ENCODE data around the gene KRT2. TPM values are rescaled to one million over a fixed set of nuclear protein-coding genes. Genes with fewer than 3 reads are reported as not detected.
A peak's percentile ranks its signal among the peaks of the same experiment; 100 is the strongest.

KRT2 gene
- total RNA-seq, 1 experiment from 2014 or later: not detected

DNA sequence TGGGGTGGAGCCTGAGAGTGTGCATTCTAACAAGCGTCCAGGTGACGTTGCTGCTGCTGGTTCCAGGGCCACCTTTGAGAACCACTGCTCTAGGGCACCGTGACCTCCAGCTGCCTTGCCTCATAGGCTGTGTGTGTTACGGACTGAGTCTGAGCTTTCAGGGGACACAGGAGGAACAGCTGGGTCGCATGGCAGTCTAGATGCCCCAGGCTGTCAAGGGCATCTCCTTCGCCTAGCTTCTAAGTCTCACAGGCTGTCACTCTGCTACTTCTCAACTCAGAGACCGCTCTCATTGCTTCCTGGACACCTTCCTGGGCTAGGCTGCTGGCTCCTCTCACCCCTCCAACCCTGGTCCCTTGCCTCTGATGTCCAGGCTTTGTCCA, 34.6 kb downstream of the KRT2 start:
- DNase-seq (ENCODE audit: low read depth): no peak

DNA sequence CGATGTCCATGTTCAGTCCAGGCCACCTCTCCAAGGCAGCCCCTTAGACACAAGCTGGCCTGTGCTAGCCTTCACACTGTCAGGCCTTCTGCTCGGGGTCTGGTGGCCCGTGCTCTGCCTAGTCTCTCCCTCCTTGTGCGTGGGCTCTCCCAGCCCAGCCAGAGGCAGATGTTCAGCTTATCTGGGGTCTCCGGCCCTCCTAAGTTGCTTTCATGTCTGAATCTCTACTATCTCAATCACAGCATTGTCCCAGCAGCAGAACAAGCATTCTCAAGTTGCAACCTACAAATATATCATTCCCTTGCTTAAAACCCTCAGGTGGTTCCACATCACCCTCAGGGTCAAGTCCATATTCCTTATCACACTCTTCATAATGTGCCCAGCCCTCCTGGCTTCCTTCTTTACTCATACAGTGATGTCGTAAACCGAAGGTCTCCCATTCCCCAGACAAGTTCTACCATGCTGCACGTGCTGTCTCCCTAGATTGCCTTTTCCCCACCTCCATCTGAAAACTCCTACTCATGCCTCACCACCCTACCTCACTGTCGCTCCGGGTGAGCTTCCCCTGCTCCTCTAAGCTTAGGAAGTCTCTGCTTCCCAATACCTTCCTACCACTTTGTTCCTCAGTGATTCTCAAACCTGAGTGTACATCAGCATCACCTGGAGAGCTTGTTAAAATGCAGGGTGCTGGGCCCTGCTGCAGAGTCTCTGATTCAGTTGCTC, 35.2 kb downstream of the KRT2 start:
- no peak for DNase-seq (ENCODE audit: low read depth)

DNA sequence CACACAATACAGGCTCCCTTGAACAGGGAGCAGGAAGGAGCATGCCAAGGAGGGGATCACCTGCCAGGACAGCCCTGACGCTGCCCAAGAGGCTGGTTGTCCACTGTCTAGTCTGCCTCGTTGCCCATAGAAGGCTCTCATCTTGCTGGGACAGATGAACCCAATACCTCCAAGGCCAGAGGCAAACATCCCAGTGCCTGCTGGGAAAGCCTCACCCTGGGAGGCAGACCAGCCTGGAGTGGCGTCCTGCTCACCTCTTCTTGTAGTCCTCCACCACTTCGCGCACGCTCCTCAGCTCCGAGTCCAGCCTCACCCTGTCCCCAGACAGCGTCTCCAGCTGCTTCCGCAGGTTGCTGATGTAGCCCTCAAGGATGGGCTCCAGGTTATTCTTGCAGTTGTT, 36.1 kb downstream of the KRT2 start:
- DNase-seq (ENCODE audit: low read depth): no peak

DNA sequence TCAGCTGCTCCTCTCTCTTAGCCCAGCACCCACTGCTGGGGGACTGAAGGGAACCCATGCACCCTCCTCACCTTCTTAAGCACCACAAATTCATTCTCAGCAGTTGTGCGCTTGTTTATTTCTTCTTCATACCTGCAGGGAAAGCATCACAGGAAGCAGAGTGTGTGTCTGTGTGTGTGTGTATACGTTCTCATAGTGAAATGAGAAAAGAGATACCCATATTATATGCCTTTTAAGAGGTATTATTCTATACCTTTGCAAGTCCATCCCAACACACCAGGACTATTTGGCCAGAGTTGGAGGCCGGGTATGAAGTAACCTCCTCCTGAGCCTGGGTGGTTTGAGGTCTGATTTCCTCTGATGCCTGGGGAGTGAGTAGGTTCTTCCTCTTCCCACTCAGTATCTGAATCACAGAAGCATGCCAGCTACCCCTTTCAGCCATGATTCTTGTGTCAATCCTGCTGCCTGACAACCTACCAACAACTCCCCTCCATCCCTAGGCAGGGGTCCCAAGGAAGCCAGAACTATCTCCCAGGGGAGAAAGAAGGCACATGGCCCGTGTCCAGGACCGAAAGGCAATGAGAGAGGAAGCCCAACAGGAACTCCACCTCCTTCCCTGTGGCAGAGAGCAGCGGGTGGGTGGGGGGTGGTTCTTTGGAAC, 36.7 kb downstream of the KRT2 start:
- DNase-seq (ENCODE audit: low read depth): no peak

DNA sequence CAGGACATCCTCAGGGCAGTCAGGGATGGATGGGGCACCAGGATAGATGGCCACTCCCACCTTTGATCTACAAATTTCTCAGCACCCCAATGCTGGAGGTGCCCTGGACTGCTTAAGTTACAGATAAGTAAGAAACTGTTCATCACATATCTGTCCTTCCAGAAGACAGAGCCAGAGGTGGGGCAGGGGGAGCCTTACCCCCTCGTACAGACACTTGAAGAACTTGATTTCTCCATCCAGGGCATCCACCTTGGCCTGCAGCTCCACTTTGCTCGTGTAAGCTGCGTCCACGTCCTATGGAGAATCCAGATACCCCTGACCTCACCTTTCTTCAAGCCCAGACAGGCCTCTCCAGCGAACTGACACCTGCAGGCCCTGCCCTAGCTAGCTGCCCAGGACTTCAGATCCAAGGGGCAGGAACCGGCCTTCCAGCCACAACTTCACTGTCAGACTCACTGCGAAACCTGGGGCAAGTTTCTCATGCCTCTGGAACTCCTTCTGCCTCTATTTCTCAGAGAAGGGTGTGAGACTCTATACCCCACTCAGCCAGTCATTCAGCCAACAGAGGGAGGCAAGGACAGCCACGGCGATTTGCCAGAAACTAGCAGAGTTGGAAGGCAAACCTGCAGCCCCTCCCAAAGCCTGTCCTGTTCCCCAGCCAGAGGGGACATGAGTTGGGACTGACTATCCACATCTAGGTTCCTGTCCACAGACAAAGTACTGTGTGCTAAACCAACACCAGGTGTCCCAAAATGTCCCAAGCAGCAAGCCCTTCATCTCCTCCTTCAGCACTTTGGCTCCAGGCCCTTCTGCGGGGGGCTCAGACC, 37.4 kb downstream of the KRT2 start:
- DNase-seq (ENCODE audit: low read depth): no peak

DNA sequence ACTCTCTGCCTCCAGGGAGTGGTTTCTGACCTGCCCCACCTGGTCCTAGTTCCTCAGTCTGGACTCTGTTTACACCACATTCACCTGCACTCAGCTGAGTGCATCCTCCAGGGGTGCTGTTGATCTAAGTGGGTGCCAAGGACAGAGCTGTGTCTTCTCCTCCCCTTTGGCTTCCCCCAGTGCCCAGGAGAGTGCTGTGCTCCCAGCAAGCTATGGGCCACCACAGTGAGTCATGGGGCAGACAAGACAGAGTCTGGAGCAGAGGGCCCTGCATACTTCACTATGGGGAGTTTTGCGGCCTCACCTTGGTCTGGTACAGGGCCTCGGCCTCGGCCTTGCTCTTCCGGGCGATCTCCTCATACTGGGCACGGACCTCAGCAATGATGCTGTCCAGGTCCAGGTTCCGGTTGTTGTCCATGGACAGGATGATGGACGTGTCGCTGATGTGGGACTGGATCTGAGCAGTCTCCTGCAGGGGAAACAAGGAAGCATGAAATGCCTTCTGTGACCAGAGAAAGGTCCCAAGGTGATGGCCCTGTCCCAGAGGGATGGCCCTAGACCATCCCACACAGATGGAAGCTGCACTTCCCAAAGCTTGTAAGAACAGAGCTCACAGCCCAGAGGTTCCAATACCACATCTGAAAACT, 38.5 kb downstream of the KRT2 start:
- no peak for DNase-seq (ENCODE audit: low read depth)

DNA sequence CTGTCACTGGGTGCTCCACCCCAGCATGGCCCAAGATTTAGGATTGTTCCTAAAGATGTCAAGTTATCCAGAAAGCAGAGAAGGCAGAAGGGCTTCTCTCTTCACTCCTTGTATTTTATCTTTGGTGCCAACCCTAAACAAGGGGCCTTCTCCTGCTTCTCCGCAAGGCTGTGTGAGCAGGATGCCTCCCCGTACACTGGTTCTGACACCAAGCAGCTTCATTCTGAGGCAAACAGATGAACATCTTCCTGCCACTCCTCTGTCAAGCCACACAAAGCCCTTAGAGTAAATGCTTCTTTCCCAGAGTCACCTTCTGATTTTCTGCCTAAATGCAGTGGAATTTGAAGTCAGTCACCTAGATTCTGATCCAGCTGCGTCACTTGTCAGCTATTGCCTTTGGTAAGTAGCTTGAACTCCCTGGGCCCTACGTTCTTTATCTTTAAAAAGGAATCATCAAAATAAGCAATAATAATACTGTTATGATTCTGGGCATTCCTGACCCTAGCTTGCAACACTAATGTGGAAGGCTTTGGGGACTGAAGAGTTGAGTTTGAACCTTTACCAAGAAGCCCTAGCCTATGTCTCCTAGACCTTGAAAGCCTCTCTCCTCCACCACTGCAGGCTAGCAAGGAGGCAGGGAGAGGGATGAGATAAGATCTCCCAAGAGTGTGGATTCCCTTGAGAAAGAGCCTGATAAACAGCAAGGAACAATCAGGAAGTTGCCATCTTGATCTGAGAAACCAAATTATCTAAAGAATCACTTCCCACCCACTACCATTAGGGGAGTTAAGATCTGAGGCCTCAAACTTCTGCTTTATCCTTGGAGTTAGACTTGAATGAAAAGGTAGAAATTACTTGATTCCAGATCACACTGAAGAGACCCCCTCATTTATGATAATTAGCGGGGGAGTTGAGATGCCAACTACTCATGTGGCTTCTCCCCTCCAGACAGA, 39.3 kb downstream of the KRT2 start:
- DNase-seq (ENCODE audit: low read depth): no peak

DNA sequence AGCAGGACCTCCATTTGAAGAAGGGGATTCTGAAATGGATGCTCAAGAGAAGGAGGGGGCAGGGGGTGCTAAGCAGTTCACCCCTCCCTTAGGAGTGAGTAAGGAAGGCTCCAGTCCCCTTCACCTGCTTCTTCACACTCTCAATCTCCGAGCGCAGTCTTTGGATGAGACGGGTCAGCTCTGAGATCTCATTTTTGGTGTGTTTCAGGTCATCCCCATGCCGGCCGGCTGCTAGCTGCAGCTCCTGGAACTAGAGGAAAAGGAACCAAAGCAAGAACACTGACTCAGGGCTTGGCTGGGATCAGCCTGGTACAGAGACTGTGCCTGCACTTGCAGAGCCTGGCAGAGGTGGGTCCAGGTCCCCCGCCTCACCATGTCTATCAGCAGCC, 40.9 kb downstream of the KRT2 start:
- no peak for DNase-seq (ENCODE audit: low read depth)

DNA sequence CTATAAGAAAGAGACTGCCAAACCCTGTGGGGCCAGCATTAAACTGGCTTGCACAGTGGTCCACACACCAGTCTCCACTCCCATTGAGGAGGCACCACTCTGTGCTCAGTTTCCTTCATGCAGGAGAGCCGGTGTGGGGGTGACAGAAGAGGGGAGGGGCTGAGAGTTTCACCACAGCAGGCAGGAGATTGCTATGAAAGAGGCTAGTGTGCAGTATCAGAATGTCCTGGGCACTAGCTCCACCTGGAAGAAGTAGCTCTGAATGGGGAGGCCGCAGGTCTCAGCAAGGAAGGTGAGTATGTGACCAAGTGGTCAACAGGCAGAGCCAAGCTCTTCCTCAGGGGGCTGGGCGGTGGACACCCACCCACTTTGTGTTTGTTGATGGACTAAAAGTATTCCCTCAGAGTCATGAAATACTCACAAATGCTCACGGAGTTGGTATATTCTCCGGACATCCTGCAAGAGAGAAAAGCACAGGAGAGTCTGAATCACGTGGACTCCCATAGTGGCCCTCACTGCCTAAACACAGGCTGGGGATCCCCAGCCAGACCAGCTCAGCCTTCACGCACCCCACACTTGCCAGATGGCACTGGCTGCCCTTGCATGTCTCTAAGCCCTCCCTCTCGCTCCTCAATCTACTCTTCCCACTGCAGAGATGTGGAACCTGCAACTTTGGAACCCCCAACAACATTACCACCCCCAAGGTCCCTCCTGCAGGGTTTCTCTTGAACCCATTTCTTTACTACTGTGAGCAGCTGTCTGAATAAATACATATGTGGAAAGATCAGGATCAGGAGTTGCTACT, 43.0 kb downstream of the KRT2 start:
- no peak for DNase-seq (ENCODE audit: low read depth)

DNA sequence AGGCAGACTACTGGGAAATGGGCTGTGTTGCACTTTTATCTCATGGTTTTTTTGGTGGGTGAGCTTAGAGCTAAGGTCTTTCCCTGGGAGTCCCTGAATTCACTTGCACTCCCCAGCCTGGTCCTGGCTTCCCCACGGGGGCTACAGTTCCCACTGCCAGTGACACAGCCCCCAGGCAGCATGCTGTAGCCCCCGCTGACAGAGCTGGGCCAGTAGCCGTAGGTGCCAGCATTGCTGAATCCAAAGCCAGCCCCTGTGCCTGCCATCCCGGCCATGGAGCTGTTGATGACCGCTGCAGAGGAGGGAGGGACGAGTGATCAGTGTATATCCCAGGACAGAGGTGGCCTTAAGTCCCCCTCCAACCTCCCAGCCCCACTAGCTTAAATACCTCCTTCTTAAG, 43.9 kb downstream of the KRT2 start:
- DNase-seq (ENCODE audit: low read depth): no peak

DNA sequence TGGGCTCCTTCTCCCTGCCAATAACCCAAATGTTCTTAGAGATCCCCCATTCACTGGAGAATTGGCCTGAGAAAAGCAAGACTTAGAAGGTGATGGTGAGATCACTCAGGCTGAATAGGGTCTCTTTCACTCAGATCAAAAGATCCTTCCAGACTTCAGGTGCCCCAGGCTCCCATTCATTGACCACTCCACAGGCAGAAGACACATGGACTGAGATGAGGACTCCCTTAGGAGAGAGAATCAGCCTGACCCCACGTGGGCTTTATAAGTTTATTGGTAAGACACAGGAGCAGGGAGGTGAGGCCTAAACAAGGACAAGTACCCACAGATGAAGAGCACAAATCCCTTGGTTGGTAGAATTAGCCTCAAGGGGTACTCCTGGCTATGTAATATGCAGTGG, 44.7 kb downstream of the KRT2 start:
- no peak for DNase-seq (ENCODE audit: low read depth)

DNA sequence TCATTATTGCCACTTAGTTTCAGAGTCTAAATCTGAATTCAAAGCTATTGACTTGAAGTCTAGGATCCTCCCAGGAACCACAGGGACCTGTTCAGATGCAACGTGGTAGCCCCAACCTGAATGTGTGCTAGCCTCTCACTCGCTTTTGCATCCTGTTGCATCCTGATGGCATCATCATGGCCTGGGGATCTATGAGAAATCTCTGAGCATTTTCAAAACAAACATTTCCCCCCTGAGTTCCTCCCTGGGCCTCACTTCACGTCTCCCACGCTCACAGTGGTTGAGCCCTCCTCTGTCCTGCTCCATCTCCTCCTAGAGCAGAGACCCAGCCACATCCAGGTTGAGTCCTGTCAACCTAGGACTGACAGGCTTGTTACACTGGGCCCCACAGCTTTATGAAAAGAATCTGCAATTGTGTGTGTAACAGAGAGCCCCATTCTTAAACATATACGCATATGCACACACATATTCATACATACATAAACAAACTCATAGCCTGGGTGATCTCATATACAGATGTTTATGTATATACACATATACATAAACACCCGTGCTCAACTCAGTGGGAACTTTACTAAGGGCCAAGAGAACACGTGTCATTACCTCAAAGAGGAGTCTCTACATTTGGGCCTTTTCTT, 45.3 kb downstream of the KRT2 start:
- DNase-seq (ENCODE audit: low read depth): no peak

DNA sequence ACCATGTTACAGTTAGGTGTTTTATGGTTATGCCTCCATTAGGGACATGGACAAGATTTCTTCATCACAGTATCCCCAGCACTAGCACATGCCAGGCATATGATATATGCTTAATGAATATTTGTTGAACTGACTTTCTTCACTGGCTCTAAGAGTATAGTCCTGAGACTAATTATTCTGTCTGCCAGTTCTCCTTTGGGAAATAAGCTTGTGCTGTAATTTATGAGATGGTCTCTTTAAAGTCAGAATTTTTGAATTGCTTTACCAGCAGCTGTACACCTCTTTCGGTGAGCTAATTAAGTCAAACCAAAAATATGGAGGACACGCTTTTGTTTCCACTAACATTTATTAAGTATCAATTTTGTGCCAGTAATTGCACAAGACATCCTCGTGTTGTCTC, 45.9 kb downstream of the KRT2 start:
- no peak for DNase-seq (ENCODE audit: low read depth)

DNA sequence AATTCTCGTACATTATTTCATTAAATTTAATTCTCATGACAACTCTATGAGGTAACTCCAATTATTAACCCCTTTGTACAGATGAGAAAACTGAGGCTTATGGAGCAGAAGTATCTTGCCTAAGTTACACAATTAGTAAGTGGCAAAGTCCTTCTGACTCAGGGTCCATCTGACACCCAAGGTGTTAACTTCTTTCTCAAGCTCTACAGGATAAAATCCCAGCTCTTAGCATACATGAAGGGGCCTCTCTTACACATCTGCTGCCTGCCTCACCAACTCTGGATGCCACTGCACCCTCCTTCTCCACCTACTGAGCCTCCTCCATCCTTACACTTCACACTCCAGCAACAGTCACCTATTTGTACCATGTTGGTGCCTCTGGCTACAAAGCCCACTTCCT, 46.5 kb downstream of the KRT2 start:
- DNase-seq (ENCODE audit: low read depth): no peak

DNA sequence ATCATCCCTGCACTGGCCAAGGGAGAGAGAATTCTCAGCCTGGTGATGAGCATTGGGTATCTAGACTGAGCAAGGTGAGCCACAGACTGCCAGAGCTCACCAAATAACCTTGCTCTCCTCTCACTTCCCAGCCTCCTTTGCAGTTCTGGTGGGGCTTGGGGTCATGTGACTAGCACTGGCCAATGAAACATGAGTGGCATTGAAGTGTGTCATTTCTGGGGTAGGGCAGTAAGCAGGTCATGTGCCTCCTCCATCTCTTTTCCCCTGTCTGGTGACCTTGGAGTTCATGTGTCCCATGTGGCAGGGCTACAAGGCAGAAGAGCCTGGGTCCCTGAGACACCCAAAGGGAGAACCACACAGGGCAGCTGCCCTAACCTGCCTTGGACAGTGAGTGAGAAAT, 47.2 kb downstream of the KRT2 start:
- DNase-seq (ENCODE audit: low read depth): peak; percentile 17

DNA sequence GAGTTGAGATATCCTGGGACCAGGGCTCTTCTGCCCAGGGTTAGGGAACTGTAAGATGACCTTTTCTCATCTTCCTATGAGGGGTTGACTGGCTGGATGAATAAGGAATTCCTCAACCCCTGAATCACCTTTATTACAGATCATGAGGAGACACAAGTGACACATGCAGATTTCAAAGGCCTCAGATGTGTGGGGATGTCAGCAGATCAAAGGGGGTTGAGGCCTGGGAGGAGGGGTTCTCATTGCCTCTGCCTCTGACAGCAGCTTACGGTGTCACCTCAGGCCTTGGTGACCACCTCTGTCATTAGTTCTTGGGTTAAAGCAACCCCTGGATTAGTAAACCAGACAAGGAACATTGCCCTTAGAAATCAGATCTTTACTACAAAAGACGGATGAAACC, 48.7 kb downstream of the KRT2 start:
- no peak for DNase-seq (ENCODE audit: low read depth)

DNA sequence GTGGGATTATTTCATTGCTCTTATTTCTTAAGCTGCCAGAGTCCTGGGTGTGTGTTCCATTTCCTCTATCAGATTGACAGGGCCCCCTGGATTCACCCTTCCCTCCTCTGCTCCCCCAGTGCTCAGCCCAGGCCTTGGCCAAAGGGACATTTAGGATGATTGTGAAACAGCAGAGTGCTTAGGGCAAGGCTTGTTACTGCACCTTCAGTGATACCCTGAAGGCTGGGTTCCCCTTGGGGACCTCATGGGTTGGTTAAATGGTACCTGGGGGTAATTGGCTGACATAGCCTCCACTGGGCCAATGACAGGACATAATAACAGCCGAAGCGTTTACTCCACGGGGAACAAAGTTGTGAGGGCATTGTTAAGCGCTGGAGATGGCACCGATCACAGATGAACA, 49.5 kb downstream of the KRT2 start:
- DNase-seq (ENCODE audit: low read depth): no peak

DNA sequence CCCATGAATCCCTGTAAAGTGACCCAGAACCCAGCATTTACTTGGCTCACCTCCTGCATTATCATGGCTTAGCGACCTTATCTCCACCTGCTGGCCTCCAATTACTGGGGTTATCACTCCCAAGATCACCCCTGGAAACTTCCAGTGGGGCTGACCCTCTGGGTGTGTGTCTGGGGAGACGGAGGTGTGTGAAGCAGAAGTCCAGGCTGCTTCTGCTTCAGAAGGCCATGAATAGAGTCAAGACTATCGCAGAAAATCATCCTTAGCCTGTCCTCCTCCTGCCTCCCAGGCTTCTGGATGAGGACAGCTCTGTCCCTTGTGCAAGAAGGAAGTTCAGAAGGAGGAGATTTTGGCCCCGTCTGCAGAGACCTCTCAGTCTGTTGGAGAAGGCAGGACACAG, 50.3 kb downstream of the KRT2 start:
- DNase-seq (ENCODE audit: low read depth): no peak

DNA sequence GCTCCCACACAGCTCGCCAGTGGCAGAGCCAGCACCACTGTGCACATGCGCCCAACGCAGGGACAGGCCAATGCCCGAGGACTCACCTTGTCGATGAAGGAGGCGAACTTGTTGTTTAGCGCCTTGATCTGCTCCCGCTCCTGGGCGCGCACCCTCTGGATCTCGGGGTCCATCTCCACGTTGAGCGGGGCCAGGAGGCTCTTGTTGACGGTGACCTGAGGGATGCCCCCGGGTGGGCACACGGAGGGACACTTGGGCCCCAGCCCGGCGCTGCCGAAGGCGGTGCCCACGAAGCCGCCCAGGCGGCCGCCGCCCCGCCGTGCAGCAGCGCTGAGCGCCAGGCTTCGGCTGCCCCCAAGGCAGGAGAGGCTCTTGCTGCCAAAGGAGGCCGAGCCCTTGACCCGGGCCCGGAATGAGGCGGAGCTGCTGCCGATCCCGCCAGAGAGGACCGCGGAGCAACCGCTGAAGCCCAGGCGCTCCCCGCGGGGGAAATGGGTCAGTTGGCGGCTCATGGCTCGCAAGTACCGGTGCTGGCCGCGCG, 51.0 kb downstream of the KRT2 start, which contains the start of gene KRT72:
TSS of gene KRT72 (minus strand) at position 523 of the 541 bp plus-strand sequence. CDS start at position 512, 11 bp downstream.
- no peak for DNase-seq (ENCODE audit: low read depth)
